H1 (cell line): ENCODE results near the gene PFKM. TPM values are rescaled to one million over a fixed set of nuclear protein-coding genes. Genes with fewer than 3 reads are reported as not detected.

ENCODE experiments used
- CTCF ChIA-PET: fragments of 300-600 bp; sonication (Branson Sonifier 250); formaldehyde crosslinking; loops from one replicate; lab custom pipeline; 2021; ENCODE audit not compliant: partially characterized antibody; lab: Charles Lee
- POLR2A ChIA-PET: fragments of 300-600 bp; sonication (Branson Sonifier 250); formaldehyde crosslinking; loops from one replicate; lab custom pipeline; 2021; ENCODE audit warnings: inconsistent platforms; ENCODE audit not compliant: partially characterized antibody; lab: Charles Lee
- DNase-seq, 2 experiments: peaks; one replicate each; pipeline versions ENCODE4 v3.0.0 to v3.0.0-alpha.2; 2010 to 2022; ENCODE audit warnings: low spot score in 2 of 2, low read depth in 1 of 2, mixed read lengths in 1 of 2
- FAIRE-seq: peaks from 2 replicates; lab custom pipeline; 2011; peaks lifted over from hg19 to GRCh38; lab: Jason Lieb, UNC
- H2AFZ ChIP-seq: 2 replicates; pipeline ENCODE4 v1.8.1; 2012; ENCODE audit warnings: low read length, inconsistent platforms
- H2AK5ac ChIP-seq: 2 replicates; pipeline ENCODE4 v1.6.1; 2013; ENCODE audit warnings: low read depth, low read length
- H2BK120ac ChIP-seq: replicated peaks from 2 replicates; pipeline ENCODE3; 2013; ENCODE audit warnings: low read depth, low read length, inconsistent platforms
- H2BK12ac ChIP-seq: 2 replicates; pipeline ENCODE4 v1.6.1; 2013; ENCODE audit warnings: low read depth, low read length
- H2BK15ac ChIP-seq: 2 replicates; pipeline ENCODE4 v1.6.1; 2013; ENCODE audit warnings: low read length
- H2BK20ac ChIP-seq: 2 replicates; pipeline ENCODE4 v1.6.1; 2013; ENCODE audit warnings: low read length
- H2BK5ac ChIP-seq: 2 replicates; pipeline ENCODE4 v1.6.1; 2013; ENCODE audit warnings: low read depth, low read length
- H3K14ac ChIP-seq: 2 replicates; pipeline ENCODE4 v1.6.1; 2013; ENCODE audit warnings: inconsistent platforms; ENCODE audit not compliant: insufficient read length
- H3K18ac ChIP-seq: 2 replicates; pipeline ENCODE4 v1.6.1; 2013; ENCODE audit warnings: low read length; ENCODE audit errors: extremely low read depth
- H3K23ac ChIP-seq: 2 replicates; pipeline ENCODE4 v1.6.1; 2013; ENCODE audit warnings: inconsistent platforms; ENCODE audit not compliant: insufficient read length
- H3K23me2 ChIP-seq: 2 replicates; pipeline ENCODE4 v1.6.1; 2013; ENCODE audit warnings: low read depth, low read length
- H3K27ac ChIP-seq: 2 replicates; pipeline ENCODE4 v1.6.1; 2011; ENCODE audit warnings: low read depth, low read length, inconsistent platforms
- H3K27me3 ChIP-seq, 4 experiments: replicated peaks in 1 of 4; 1 replicate in 1 of 4; 2 replicates in 3 of 4; pipeline versions ENCODE4 v1.6.1 to v1.8.1; 2011 to 2013; ENCODE audit warnings: low read length in 3 of 4, mild to moderate bottlenecking in 3 of 4, inconsistent platforms in 2 of 4, mixed read lengths in 2 of 4, moderate library complexity in 1 of 4; ENCODE audit not compliant: control insufficient read depth in 3 of 4, insufficient read depth in 3 of 4; ENCODE audit errors: extremely low read depth in 1 of 4
- H3K36me3 ChIP-seq, 4 experiments: 2 replicates each; pipeline versions ENCODE4 v1.6.1 to v1.8.1; 2011 to 2013; ENCODE audit warnings: mild to moderate bottlenecking in 4 of 4, low read length in 3 of 4, moderate library complexity in 2 of 4, control low read depth in 1 of 4, inconsistent platforms in 1 of 4; ENCODE audit not compliant: insufficient read depth in 4 of 4, control insufficient read depth in 2 of 4
- H3K4ac ChIP-seq: replicated peaks from 2 replicates; pipeline ENCODE3; 2013; ENCODE audit warnings: low read length, low read depth, mixed read lengths, inconsistent platforms; ENCODE audit not compliant: insufficient read length
- H3K4me1 ChIP-seq, 4 experiments: replicated peaks in 1 of 4; 1 replicate in 1 of 4; 2 replicates in 3 of 4; pipeline versions ENCODE4 v1.6.1 to v1.8.1; 2011 to 2013; ENCODE audit warnings: low read length in 3 of 4, inconsistent platforms in 2 of 4, mixed read lengths in 1 of 4; ENCODE audit not compliant: insufficient read depth in 4 of 4, control insufficient read depth in 3 of 4
- H3K4me2 ChIP-seq, 2 experiments: 2 replicates each; pipeline versions ENCODE4 v1.6.1 to v1.8.1; 2011 to 2013; ENCODE audit warnings: low read depth in 2 of 2, low read length in 2 of 2, control low read depth in 1 of 2, inconsistent platforms in 1 of 2, mild to moderate bottlenecking in 1 of 2; ENCODE audit not compliant: insufficient read depth in 1 of 2
- H3K4me3 ChIP-seq, 4 experiments: fragments of 200-600, 300-600 bp in 1 of 4; sonication (generic), shearing (Covaris generic), sonication (Bioruptor Twin) in 1 of 4; 2 replicates each; pipeline versions ENCODE4 v1.5.1 to v1.8.1; 2011 to 2016; ENCODE audit warnings: low read length in 4 of 4, low read depth in 3 of 4, control low read depth in 2 of 4, inconsistent platforms in 2 of 4, mild to moderate bottlenecking in 2 of 4, mixed read lengths in 1 of 4, moderate library complexity in 1 of 4; ENCODE audit not compliant: insufficient read depth in 2 of 4; ENCODE audit errors: extremely low read depth in 1 of 4
- H3K56ac ChIP-seq: replicated peaks from 2 replicates; pipeline ENCODE3; 2013; ENCODE audit warnings: low read depth, mild to moderate bottlenecking, mixed read lengths, low read length, inconsistent platforms; ENCODE audit not compliant: insufficient read length
- H3K79me1 ChIP-seq: 2 replicates; pipeline ENCODE4 v1.6.1; 2013; ENCODE audit warnings: low read depth, low read length, control low read depth
- H3K79me2 ChIP-seq, 2 experiments: 2 replicates each; pipeline versions ENCODE4 v1.6.1 to v1.8.1; 2012 to 2013; ENCODE audit warnings: low read length in 2 of 2, mild to moderate bottlenecking in 2 of 2, inconsistent platforms in 1 of 2; ENCODE audit not compliant: insufficient read depth in 2 of 2, control insufficient read depth in 1 of 2
- H3K9ac ChIP-seq, 4 experiments: replicated peaks in 1 of 4; 1 replicate in 1 of 4; 2 replicates in 3 of 4; pipeline versions ENCODE4 v1.6.1 to v1.8.1; 2011 to 2013; ENCODE audit warnings: low read depth in 3 of 4, low read length in 3 of 4, control low read depth in 2 of 4, mild to moderate bottlenecking in 2 of 4, moderate library complexity in 2 of 4, inconsistent platforms in 1 of 4; ENCODE audit errors: extremely low read depth in 1 of 4
- H3K9me3 ChIP-seq, 2 experiments: 2 replicates each; pipeline versions ENCODE4 v1.6.1 to v1.8.1; 2012 to 2013; ENCODE audit warnings: mild to moderate bottlenecking in 2 of 2, moderate library complexity in 2 of 2, control low read depth in 1 of 2, inconsistent platforms in 1 of 2, low read depth in 1 of 2, low read length in 1 of 2, mixed read lengths in 1 of 2; ENCODE audit not compliant: insufficient read depth in 2 of 2
- H4K20me1 ChIP-seq, 2 experiments: replicated peaks in 1 of 2; 2 replicates each; pipeline versions ENCODE3 to v1.8.1; 2011 to 2013; ENCODE audit warnings: inconsistent platforms in 2 of 2, low read length in 2 of 2, mild to moderate bottlenecking in 1 of 2; ENCODE audit not compliant: insufficient read depth in 2 of 2, control insufficient read depth in 1 of 2
- H4K5ac ChIP-seq: 2 replicates; pipeline ENCODE4 v1.6.1; 2013; ENCODE audit warnings: low read length, low read depth, mixed read lengths, inconsistent platforms; ENCODE audit not compliant: insufficient read length
- H4K8ac ChIP-seq: 2 replicates; pipeline ENCODE4 v1.8.0; 2013; ENCODE audit warnings: mild to moderate bottlenecking, moderate library complexity, low read length, inconsistent platforms; ENCODE audit not compliant: insufficient read depth; ENCODE audit errors: extremely low read depth
- H4K91ac ChIP-seq: replicated peaks from 2 replicates; pipeline ENCODE3; 2013; ENCODE audit warnings: low read length, mixed read lengths, inconsistent platforms; ENCODE audit not compliant: insufficient read length
- BACH1 ChIP-seq: IDR thresholded peaks from 2 replicates; pipeline ENCODE4 v1.6.1; 2012; ENCODE audit warnings: low read length, improper control_type of control experiment
- CBX8 ChIP-seq: fragments of 300-800, 300-1000 bp; sonication (generic); IDR thresholded peaks from 2 replicates; pipeline ENCODE4 v1.7.1; 2016; ENCODE audit warnings: low read depth, low read length, borderline replicate concordance
- CEBPB ChIP-seq: IDR thresholded peaks from 2 replicates; pipeline ENCODE4 v1.6.1; 2012; ENCODE audit warnings: low read depth, low read length
- CHD2 ChIP-seq: IDR thresholded peaks from 2 replicates; pipeline ENCODE4 v1.6.1; 2012; ENCODE audit warnings: low read length, improper control_type of control experiment
- EGR1 ChIP-seq: IDR thresholded peaks from 2 replicates; pipeline ENCODE4 v1.6.1; 2011; ENCODE audit warnings: low read depth, low read length, borderline replicate concordance
- JUND ChIP-seq: IDR thresholded peaks from 2 replicates; pipeline ENCODE4 v1.6.1; 2011; ENCODE audit warnings: mild to moderate bottlenecking, improper control_type of control experiment, low read length
- KDM5A ChIP-seq: fragments of 200-600 bp; IDR thresholded peaks from 2 replicates; pipeline ENCODE4 v1.7.1; 2012; ENCODE audit warnings: mild to moderate bottlenecking, low read length, inconsistent platforms, mixed read lengths
- POLR2A ChIP-seq, 2 experiments: IDR thresholded peaks; 1 replicate in 1 of 2; 2 replicates in 1 of 2; pipeline ENCODE4 v1.6.1; 2011; ENCODE audit warnings: low read depth in 2 of 2, low read length in 2 of 2, mild to moderate bottlenecking in 2 of 2; ENCODE audit errors: control extremely low read depth in 1 of 2
- RBBP5 ChIP-seq: IDR thresholded peaks from 2 replicates; pipeline ENCODE4 v1.7.1; 2012; ENCODE audit warnings: low read depth, mild to moderate bottlenecking, inconsistent platforms, low read length, moderate library complexity, borderline replicate concordance
- RNF2 ChIP-seq: fragments of 200-900, 300-1000 bp; sonication (generic); IDR thresholded peaks from 2 replicates; pipeline ENCODE4 v1.7.1; 2016; ENCODE audit warnings: borderline replicate concordance, low read depth, mild to moderate bottlenecking, antibody characterized with exemption, low read length; ENCODE audit not compliant: poor library complexity, severe bottlenecking; ENCODE audit errors: missing control alignments
- WGBS, 2 experiments: shearing (Covaris generic) in 1 of 2; methylation state at CpG; one replicate each; pipeline versions ENCODE4 v1.1.6 to v1.1.7; 2013 to 2015; ENCODE audit warnings: low lambda C conversion rate in 2 of 2, mixed read lengths in 2 of 2, inconsistent platforms in 1 of 2, low coverage in 1 of 2, missing lambda C conversion rate in 1 of 2; ENCODE audit not compliant: insufficient replicate concordance in 2 of 2, insufficient coverage in 1 of 2, insufficient read length in 1 of 2; ENCODE audit errors: extremely low coverage in 1 of 2, missing lambda C conversion rate in 1 of 2; 5-methylcytosine and 5-hydroxymethylcytosine counted together
- polyA plus RNA-seq, 7 experiments: library from polyadenylated mRNA; depleted of rRNA in 3 of 7; stranded (reverse) in 5 of 7; unstranded in 2 of 7; fragments of >200 nt in 5 of 7; fragments of 200-250 nt in 2 of 7; gene quantifications; 1 replicate in 5 of 7; 2 replicates in 1 of 7; 4 replicates in 1 of 7; pipeline versions ENCODE4 v1.2.1 to v1.2.3, GENCODE V29; 2011 to 2013; ENCODE audit warnings: missing spikeins in 2 of 7, mixed read lengths in 2 of 7
- total RNA-seq: library from RNA; stranded (reverse); fragmentation: NEBNext Ultra II Directional; extraction: Animal tissue kit (Norgen Biotek cat#: 25700); gene quantifications from 2 replicates; pipeline ENCODE4 v1.2.1, GENCODE V29; 2021
- TF ChIP-seq, protein P1 (sequence below), 3 experiments: IDR thresholded peaks; 1 replicate in 2 of 3; 2 replicates in 1 of 3; pipeline versions ENCODE4 v1.5.1 to v1.6.1; 2011; ENCODE audit warnings: low read length in 3 of 3, mild to moderate bottlenecking in 3 of 3, inconsistent platforms in 2 of 3, low read depth in 1 of 3, moderate library complexity in 1 of 3; ENCODE audit not compliant: insufficient read depth in 1 of 3; ENCODE audit errors: control extremely low read depth in 1 of 3

PFKM gene
- total and polyA plus RNA-seq, 2 of the 8 experiments (the other 6 are each of a cell fraction or from before 2014, with no cell fraction given), result 62.6 to 106 TPM

DNA sequence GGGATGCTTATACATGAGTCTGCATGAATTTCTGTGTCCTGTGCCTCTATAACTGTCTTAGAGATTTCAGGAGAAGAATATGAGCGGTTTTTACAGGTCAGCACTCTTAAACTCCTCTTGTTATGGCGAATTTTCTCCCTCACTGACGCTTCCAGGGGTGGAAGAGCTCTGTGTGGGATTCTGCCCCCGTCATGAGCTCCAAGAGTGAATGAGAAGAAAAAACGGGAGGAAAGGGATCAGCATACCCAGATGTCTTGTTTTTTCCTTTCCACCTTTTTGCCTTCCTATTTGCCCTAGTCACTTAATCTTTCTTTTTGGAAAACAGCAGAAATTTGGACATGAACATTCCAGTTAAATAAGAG is 651 bp downstream of the PFKM start:
- Histone ChIP-seq H3K27ac (peak overlapping the region; percentile 24; the same call in 1 of the 2 replicates), H3K14ac (no peak overlapping the region)
- no peak for FAIRE-seq
- TF ChIP-seq KDM5A, result no peak
- TF ChIP-seq, protein P1, sequence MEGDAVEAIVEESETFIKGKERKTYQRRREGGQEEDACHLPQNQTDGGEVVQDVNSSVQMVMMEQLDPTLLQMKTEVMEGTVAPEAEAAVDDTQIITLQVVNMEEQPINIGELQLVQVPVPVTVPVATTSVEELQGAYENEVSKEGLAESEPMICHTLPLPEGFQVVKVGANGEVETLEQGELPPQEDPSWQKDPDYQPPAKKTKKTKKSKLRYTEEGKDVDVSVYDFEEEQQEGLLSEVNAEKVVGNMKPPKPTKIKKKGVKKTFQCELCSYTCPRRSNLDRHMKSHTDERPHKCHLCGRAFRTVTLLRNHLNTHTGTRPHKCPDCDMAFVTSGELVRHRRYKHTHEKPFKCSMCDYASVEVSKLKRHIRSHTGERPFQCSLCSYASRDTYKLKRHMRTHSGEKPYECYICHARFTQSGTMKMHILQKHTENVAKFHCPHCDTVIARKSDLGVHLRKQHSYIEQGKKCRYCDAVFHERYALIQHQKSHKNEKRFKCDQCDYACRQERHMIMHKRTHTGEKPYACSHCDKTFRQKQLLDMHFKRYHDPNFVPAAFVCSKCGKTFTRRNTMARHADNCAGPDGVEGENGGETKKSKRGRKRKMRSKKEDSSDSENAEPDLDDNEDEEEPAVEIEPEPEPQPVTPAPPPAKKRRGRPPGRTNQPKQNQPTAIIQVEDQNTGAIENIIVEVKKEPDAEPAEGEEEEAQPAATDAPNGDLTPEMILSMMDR (IDR thresholded peaks at IDR 0.05; ENCODE audit: control extremely low read depth in 1 of 3, insufficient read depth in 1 of 3, low read depth in 1 of 3, low read length in 3 of 3), result no peak
- TF ChIP-seq CBX8, result no peak
- TF ChIP-seq RBBP5, result no peak
- no peak for TF ChIP-seq CEBPB
- no peak for TF ChIP-seq EGR1
- TF ChIP-seq CHD2, result no peak
- no peak for TF ChIP-seq BACH1
- no peak for TF ChIP-seq RNF2
- no peak for TF ChIP-seq JUND
- TF ChIP-seq POLR2A (IDR thresholded peaks at IDR 0.05; ENCODE audit: control extremely low read depth in 1 of 2, low read depth in 2 of 2, low read length in 2 of 2), result no peak

More for the DNA sequence above, 651 bp downstream of the PFKM start:
- Histone ChIP-seq H3K56ac (no peak overlapping the region), H2BK12ac (no peak overlapping the region), H3K27me3 (no peaks in the 10 kb centered on the region), H2BK5ac (peak overlapping the region; percentile 96; the same call in 1 of the 2 replicates), H3K4me2 (peak overlapping the region; percentile 61 to 89), H3K79me1 (peaks cover 3% of the 10 kb centered on the region; the same call in 1 of the 2 replicates), H2AFZ (no peak overlapping the region), H3K36me3 (peaks cover 4 to 22% (median 15%) of the 10 kb centered on the region in 4 experiments; a peak in 6 of 8 replicates), H2BK15ac (no peak overlapping the region), H4K20me1 (peaks cover 0 to 2% of the 10 kb centered on the region in 2 experiments), H3K18ac (no peak overlapping the region), H3K79me2 (peaks cover 4 to 26% of the 10 kb centered on the region in 2 experiments; a peak in 3 of 4 replicates), H2BK20ac (no peak overlapping the region), H3K4me3 (peak overlapping the region; percentile 66 to 95 (median 93)), H4K8ac (no peak overlapping the region), H2AK5ac (no peak overlapping the region), H3K23me2 (peaks cover 2% of the 10 kb centered on the region; the same call in 1 of the 2 replicates), H3K4ac (no peak overlapping the region), H4K5ac (no peak overlapping the region), H3K23ac (no peak overlapping the region), H3K4me1 (peaks cover 0 to 7% (median 2%) of the 10 kb centered on the region in 4 experiments; a peak in 2 of 7 replicates), H3K9me3 (no peaks in the 10 kb centered on the region), H2BK120ac (no peak overlapping the region), H3K9ac (peak overlapping the region; percentile 60 to 78 (median 74); a peak in 6 of 7 replicates), H4K91ac (no peak overlapping the region)
- CTCF ChIA-PET, result interaction anchor here (0.9 to 2.2 kb wide), 8 partner anchors 13 to 63 kb away, joined by 3 to 6 read pairs (median 4); partner anchors contain the start of genes CCDC184 and SENP1
- POLR2A ChIA-PET, result interaction anchor here (1.1 to 3.8 kb wide), 11 partner anchors 11 to 559 kb away, joined by 3 to 56 read pairs (median 4); partner anchors contain the start of genes ASB8, SENP1, TMEM106C and VDR
- 8% methylated on average over 5 of the region's 5 CpGs; no CpG with 5 or more reads in 1 of the 2 experiments for WGBS, 2 experiments
- DNase-seq, result no peak
